ENCODE results near the gene MRPS10. TPM values are rescaled to one million over a fixed set of nuclear protein-coding genes. Genes with fewer than 3 reads are reported as not detected.

MRPS10 gene
- total and polyA plus RNA-seq, 4 donors, result 20.1 to 26.8 (median 23.9) TPM

DNA sequence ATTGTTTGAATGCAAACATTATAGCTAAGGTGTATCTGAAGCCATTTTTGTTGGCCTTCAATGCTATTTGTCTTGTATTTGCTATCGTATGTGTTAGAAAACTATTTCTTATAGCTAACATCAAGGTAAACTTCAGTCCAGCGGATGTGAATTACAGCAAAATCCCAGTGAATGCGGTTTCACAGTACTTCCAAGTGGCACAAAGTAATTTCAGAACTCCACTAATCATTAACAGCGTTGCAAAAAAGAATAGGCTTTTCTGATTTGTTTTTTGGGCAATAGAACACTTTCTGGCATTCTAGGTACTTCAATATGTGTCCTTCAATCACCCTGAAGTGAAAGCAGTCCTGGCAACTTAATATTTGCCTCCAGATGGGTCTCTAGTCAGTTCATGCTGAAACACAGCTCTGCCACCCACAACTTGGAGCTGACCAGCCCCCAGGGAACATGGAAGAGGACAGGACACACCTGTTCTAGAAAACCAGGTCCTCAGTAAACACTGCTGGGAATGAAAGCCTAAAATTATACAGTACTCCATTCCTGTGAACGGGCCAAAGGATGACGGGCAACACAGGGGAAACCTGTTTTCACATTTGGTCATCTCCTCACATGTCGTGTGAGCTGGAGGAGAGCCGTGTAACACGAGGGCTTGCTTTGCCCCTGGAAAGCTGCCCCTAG lies 9.7 kb upstream of the MRPS10 start:
- Histone ChIP-seq H3K9ac (ENCODE audit: low read depth in 1 of 2, low read length in 2 of 2) (no peak overlapping the region), H3K9me3 (ENCODE audit: control insufficient read depth in 4 of 4, low read length in 3 of 4) (no peaks in the 10 kb centered on the region), H3K4me3 (ENCODE audit: low read depth in 1 of 3, low read length in 3 of 3) (no peak overlapping the region), H3K27ac (ENCODE audit: low read depth in 1 of 2, low read length in 2 of 2) (peak overlapping the region; percentile 27 to 69), H3K27me3 (ENCODE audit: control insufficient read depth in 4 of 4, insufficient read depth in 4 of 4, low read length in 3 of 4) (no peaks in the 10 kb centered on the region), H3K36me3 (ENCODE audit: control insufficient read depth in 4 of 4, insufficient read depth in 3 of 4, low read depth in 1 of 4, low read length in 3 of 4) (no peaks in the 10 kb centered on the region), H3K4me1 (ENCODE audit: control insufficient read depth in 4 of 4, insufficient read depth in 4 of 4, low read length in 3 of 4) (peaks cover 0 to 22% (median 17%) of the 10 kb centered on the region in 4 donors)
- no peak for DNase-seq (ENCODE audit: low spot score)
- WGBS, result 53% methylated on average over 9 of the region's 9 CpGs
- TF ChIP-seq TAF1 (conservative IDR thresholded peaks at IDR 0.05) (no peak), JUND (IDR thresholded peaks at IDR 0.05) (no peak), ZBTB33 (IDR thresholded peaks at IDR 0.05) (no peak), HNF4A (conservative IDR thresholded peaks at IDR 0.05) (no peak), YY1 (IDR thresholded peaks at IDR 0.05) (no peak), FOXA2 (IDR thresholded peaks at IDR 0.05) (no peak), HNF4G (IDR thresholded peaks at IDR 0.05) (no peak), FOXA1 (IDR thresholded peaks at IDR 0.05) (no peak)

GRCh38 chr6:42226645-42227143 lies 9.0 kb upstream of the MRPS10 start:
- H3K27me3 ChIP-seq (ENCODE audit: control insufficient read depth in 4 of 4, insufficient read depth in 4 of 4, low read length in 3 of 4), result no peaks in the 10 kb centered on the region
- WGBS, result 41% methylated on average over 8 of the region's 8 CpGs
- TF ChIP-seq, protein P1, sequence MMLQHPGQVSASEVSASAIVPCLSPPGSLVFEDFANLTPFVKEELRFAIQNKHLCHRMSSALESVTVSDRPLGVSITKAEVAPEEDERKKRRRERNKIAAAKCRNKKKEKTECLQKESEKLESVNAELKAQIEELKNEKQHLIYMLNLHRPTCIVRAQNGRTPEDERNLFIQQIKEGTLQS (IDR thresholded peaks at IDR 0.05), result no peak
- peak; percentile 49 to 64 for TF ChIP-seq RXRA (IDR thresholded peaks at IDR 0.05)
- TF ChIP-seq NR2F2 (IDR thresholded peaks at IDR 0.05), result no peak
- peak in 1 of 2 donors; percentile 26 for TF ChIP-seq HNF4A (conservative IDR thresholded peaks at IDR 0.05)
- no peak overlapping the region for H3K9ac ChIP-seq (ENCODE audit: low read depth in 1 of 2, low read length in 2 of 2)
- no peaks in the 10 kb centered on the region for H3K36me3 ChIP-seq (ENCODE audit: control insufficient read depth in 4 of 4, insufficient read depth in 3 of 4, low read depth in 1 of 4, low read length in 3 of 4)
- no peak overlapping the region for H3K4me3 ChIP-seq (ENCODE audit: low read depth in 1 of 3, low read length in 3 of 3)
- no peak for DNase-seq (ENCODE audit: low spot score)
- peaks cover 0 to 22% (median 17%) of the 10 kb centered on the region in 4 donors for H3K4me1 ChIP-seq (ENCODE audit: control insufficient read depth in 4 of 4, insufficient read depth in 4 of 4, low read length in 3 of 4)
- no peaks in the 10 kb centered on the region for H3K9me3 ChIP-seq (ENCODE audit: control insufficient read depth in 4 of 4, low read length in 3 of 4)
- peak overlapping the region in 1 of 2 donors; percentile 69 for H3K27ac ChIP-seq (ENCODE audit: low read depth in 1 of 2, low read length in 2 of 2)

DNA sequence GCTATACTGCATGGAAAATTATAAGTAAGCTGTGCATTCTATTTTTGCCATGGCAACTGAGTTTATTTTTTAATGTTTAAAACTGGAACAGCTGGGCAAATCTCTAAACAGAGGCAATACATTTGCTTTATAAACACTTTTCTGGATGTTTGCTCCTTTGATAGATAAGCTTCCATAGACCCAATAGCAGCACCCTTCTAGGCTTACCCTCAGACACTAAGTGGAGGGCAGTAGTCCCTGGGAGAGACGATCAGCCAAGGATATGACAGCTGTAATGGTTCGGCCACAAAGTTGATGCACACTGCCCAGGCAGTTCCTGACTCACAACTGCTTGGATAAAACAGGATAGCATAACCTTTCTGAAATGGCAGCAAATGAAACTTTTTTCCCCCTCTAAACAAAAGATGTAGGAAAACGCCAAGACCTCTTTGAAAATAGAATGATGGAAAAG lies 8.5 kb upstream of the MRPS10 start:
- H3K36me3 ChIP-seq (ENCODE audit: control insufficient read depth in 4 of 4, insufficient read depth in 3 of 4, low read depth in 1 of 4, low read length in 3 of 4), result no peaks in the 10 kb centered on the region
- no peak for DNase-seq (ENCODE audit: low spot score)
- peak overlapping the region in 1 of 2 donors; percentile 69 for H3K27ac ChIP-seq (ENCODE audit: low read depth in 1 of 2, low read length in 2 of 2)
- H3K27me3 ChIP-seq (ENCODE audit: control insufficient read depth in 4 of 4, insufficient read depth in 4 of 4, low read length in 3 of 4), result no peaks in the 10 kb centered on the region
- no peak overlapping the region for H3K9ac ChIP-seq (ENCODE audit: low read depth in 1 of 2, low read length in 2 of 2)
- H3K4me1 ChIP-seq (ENCODE audit: control insufficient read depth in 4 of 4, insufficient read depth in 4 of 4, low read length in 3 of 4), result peaks cover 0 to 22% (median 17%) of the 10 kb centered on the region in 4 donors
- 72% methylated on average over 3 of the region's 3 CpGs for WGBS
- no peak overlapping the region for H3K4me3 ChIP-seq (ENCODE audit: low read depth in 1 of 3, low read length in 3 of 3)
- H3K9me3 ChIP-seq (ENCODE audit: control insufficient read depth in 4 of 4, low read length in 3 of 4), result no peaks in the 10 kb centered on the region
- TF ChIP-seq FOXA2 (IDR thresholded peaks at IDR 0.05) (no peak), RXRA (IDR thresholded peaks at IDR 0.05) (no peak), GABPA (IDR thresholded peaks at IDR 0.05 in 1 of 2, conservative IDR thresholded peaks at IDR 0.05 in 1 of 2) (no peak), RAD21 (IDR thresholded peaks at IDR 0.05) (no peak), EGR1 (IDR thresholded peaks at IDR 0.05; ENCODE audit: low read depth in 2 of 2) (no peak), JUND (IDR thresholded peaks at IDR 0.05) (no peak), HNF4A (conservative IDR thresholded peaks at IDR 0.05) (no peak), NR2F2 (IDR thresholded peaks at IDR 0.05) (no peak), ZBTB33 (IDR thresholded peaks at IDR 0.05) (no peak), HNF4G (IDR thresholded peaks at IDR 0.05) (no peak), SP1 (IDR thresholded peaks at IDR 0.05) (no peak), TAF1 (conservative IDR thresholded peaks at IDR 0.05) (no peak), FOXA1 (IDR thresholded peaks at IDR 0.05) (no peak)
- TF ChIP-seq, protein P1 (IDR thresholded peaks at IDR 0.05), result no peak
- TF ChIP-seq, protein P2, sequence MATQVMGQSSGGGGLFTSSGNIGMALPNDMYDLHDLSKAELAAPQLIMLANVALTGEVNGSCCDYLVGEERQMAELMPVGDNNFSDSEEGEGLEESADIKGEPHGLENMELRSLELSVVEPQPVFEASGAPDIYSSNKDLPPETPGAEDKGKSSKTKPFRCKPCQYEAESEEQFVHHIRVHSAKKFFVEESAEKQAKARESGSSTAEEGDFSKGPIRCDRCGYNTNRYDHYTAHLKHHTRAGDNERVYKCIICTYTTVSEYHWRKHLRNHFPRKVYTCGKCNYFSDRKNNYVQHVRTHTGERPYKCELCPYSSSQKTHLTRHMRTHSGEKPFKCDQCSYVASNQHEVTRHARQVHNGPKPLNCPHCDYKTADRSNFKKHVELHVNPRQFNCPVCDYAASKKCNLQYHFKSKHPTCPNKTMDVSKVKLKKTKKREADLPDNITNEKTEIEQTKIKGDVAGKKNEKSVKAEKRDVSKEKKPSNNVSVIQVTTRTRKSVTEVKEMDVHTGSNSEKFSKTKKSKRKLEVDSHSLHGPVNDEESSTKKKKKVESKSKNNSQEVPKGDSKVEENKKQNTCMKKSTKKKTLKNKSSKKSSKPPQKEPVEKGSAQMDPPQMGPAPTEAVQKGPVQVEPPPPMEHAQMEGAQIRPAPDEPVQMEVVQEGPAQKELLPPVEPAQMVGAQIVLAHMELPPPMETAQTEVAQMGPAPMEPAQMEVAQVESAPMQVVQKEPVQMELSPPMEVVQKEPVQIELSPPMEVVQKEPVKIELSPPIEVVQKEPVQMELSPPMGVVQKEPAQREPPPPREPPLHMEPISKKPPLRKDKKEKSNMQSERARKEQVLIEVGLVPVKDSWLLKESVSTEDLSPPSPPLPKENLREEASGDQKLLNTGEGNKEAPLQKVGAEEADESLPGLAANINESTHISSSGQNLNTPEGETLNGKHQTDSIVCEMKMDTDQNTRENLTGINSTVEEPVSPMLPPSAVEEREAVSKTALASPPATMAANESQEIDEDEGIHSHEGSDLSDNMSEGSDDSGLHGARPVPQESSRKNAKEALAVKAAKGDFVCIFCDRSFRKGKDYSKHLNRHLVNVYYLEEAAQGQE (IDR thresholded peaks at IDR 0.05), result no peak
